ENCODE results near the gene PICK1. TPM values are rescaled to one million over a fixed set of nuclear protein-coding genes. Genes with fewer than 3 reads are reported as not detected.

The PICK1 gene
- polyA plus RNA-seq, 1 donor from 2014 or later = 101 TPM

DNA sequence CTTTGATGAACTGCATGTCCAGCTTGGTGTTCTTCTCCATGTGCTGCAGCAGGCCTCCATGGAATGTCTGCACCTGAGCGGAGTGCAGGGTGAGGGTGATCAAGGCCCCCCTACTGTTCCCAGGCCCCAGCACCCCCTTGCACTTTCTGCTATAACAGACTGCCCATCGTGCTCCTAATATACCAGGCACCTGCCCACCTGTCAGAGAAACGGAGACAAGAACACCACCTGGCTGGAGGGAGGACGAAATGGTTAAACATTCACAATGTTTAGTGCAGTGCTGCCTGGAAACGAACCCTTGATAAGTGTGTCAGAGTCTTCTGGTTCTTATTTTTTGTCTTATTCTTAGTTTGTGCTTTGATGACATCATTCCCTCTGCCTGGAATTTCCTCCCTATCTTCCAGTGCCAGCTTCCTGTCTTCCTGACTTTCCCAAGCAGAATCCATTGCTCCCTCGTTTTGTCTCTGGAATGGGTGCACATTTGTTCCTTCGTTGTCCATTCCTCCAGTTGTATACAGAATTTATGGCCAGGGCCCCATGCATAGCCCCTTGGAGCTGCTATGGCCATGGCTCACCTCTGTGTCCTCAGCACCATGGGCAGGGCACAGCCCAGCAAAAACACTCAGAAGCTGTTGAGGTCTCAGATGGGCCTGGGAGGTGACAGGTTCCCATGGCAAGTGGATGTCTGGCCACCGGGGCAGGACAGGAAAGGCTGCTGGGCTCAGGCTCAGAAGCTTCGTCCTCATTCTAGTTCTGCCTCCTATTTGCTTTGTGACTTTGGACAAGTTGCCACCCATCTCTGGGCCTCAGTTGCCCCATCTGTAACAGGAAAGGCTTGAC lies 41.4 kb downstream of the PICK1 start:
- Histone ChIP-seq H3K9me2 (ENCODE audit: insufficient read depth, low read length) (no peaks in the 10 kb centered on the region), H3F3A (ENCODE audit: insufficient read depth, low read length, poor library complexity, severe bottlenecking) (no peaks in the 10 kb centered on the region), H3K9ac (ENCODE audit: low read length) (no peak overlapping the region), H3K4me2 (ENCODE audit: low read length) (no peak overlapping the region), H2AFZ (ENCODE audit: low read depth, low read length) (no peak overlapping the region), H3K9me3 (ENCODE audit: low read length) (no peaks in the 10 kb centered on the region), H3K36me3 (ENCODE audit: insufficient read depth, low read length) (no peaks in the 10 kb centered on the region), H3K27ac (ENCODE audit: low read length) (no peak overlapping the region), H3K27me3 (ENCODE audit: insufficient read depth, low read depth, low read length) (no peaks in the 10 kb centered on the region), H3K4me3 (ENCODE audit: low read length) (no peak overlapping the region), H3K79me2 (replicated peaks; ENCODE audit: insufficient read depth, low read length) (no peaks in the 10 kb centered on the region), H4K20me1 (ENCODE audit: insufficient read depth) (no peaks in the 10 kb centered on the region)
- TF ChIP-seq RAD21 (conservative IDR thresholded peaks at IDR 0.05) (no peak), MXI1 (conservative IDR thresholded peaks at IDR 0.05; ENCODE audit: poor library complexity, severe bottlenecking) (no peak), EZH2 (IDR thresholded peaks at IDR 0.05; ENCODE audit: borderline replicate concordance, insufficient read depth, low read length, poor library complexity, severe bottlenecking) (no peak)

DNA sequence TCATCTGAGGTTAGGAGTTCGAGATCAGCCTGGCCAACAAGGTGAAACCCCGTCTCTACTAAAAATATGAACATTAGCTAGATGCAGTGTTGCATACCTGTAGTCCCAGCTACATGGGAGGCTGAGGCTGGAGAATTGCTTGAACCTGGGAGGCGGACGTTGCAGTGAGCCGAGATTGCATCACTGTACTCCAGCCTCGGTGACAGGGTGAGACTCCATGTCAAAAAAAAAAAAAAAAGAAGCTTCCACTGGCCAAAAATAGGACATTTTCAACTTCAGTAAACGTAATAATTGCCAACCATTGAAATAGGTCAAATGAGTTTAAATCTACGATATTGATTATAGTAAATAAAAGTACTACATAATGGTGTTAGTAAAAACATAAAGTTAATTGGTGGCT lies 46.4 kb downstream of the PICK1 start:
- no peaks in the 10 kb centered on the region for H3K9me3 ChIP-seq (ENCODE audit: low read length)
- H3K27ac ChIP-seq (ENCODE audit: low read length) = no peak overlapping the region
- no peaks in the 10 kb centered on the region for H3K36me3 ChIP-seq (ENCODE audit: insufficient read depth, low read length)
- H3K79me2 ChIP-seq (replicated peaks; ENCODE audit: insufficient read depth, low read length) = no peaks in the 10 kb centered on the region
- H3K9me2 ChIP-seq (ENCODE audit: insufficient read depth, low read length) = no peaks in the 10 kb centered on the region
- H2AFZ ChIP-seq (ENCODE audit: low read depth, low read length) = no peak overlapping the region
- no peak overlapping the region for H3K9ac ChIP-seq (ENCODE audit: low read length)
- H3K27me3 ChIP-seq (ENCODE audit: insufficient read depth, low read depth, low read length) = no peaks in the 10 kb centered on the region
- H3K4me2 ChIP-seq (ENCODE audit: low read length) = no peak overlapping the region
- no peaks in the 10 kb centered on the region for H3F3A ChIP-seq (ENCODE audit: insufficient read depth, low read length, poor library complexity, severe bottlenecking)
- no peak overlapping the region for H3K4me3 ChIP-seq (ENCODE audit: low read length)
- TF ChIP-seq, protein P1, sequence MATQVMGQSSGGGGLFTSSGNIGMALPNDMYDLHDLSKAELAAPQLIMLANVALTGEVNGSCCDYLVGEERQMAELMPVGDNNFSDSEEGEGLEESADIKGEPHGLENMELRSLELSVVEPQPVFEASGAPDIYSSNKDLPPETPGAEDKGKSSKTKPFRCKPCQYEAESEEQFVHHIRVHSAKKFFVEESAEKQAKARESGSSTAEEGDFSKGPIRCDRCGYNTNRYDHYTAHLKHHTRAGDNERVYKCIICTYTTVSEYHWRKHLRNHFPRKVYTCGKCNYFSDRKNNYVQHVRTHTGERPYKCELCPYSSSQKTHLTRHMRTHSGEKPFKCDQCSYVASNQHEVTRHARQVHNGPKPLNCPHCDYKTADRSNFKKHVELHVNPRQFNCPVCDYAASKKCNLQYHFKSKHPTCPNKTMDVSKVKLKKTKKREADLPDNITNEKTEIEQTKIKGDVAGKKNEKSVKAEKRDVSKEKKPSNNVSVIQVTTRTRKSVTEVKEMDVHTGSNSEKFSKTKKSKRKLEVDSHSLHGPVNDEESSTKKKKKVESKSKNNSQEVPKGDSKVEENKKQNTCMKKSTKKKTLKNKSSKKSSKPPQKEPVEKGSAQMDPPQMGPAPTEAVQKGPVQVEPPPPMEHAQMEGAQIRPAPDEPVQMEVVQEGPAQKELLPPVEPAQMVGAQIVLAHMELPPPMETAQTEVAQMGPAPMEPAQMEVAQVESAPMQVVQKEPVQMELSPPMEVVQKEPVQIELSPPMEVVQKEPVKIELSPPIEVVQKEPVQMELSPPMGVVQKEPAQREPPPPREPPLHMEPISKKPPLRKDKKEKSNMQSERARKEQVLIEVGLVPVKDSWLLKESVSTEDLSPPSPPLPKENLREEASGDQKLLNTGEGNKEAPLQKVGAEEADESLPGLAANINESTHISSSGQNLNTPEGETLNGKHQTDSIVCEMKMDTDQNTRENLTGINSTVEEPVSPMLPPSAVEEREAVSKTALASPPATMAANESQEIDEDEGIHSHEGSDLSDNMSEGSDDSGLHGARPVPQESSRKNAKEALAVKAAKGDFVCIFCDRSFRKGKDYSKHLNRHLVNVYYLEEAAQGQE (IDR thresholded peaks at IDR 0.05; ENCODE audit: borderline replicate concordance) = no peak
- TF ChIP-seq, protein P2, sequence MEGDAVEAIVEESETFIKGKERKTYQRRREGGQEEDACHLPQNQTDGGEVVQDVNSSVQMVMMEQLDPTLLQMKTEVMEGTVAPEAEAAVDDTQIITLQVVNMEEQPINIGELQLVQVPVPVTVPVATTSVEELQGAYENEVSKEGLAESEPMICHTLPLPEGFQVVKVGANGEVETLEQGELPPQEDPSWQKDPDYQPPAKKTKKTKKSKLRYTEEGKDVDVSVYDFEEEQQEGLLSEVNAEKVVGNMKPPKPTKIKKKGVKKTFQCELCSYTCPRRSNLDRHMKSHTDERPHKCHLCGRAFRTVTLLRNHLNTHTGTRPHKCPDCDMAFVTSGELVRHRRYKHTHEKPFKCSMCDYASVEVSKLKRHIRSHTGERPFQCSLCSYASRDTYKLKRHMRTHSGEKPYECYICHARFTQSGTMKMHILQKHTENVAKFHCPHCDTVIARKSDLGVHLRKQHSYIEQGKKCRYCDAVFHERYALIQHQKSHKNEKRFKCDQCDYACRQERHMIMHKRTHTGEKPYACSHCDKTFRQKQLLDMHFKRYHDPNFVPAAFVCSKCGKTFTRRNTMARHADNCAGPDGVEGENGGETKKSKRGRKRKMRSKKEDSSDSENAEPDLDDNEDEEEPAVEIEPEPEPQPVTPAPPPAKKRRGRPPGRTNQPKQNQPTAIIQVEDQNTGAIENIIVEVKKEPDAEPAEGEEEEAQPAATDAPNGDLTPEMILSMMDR (IDR thresholded peaks at IDR 0.05; ENCODE audit: poor library complexity, severe bottlenecking) = no peak
- no peaks in the 10 kb centered on the region for H4K20me1 ChIP-seq (ENCODE audit: insufficient read depth)

- Histone ChIP-seq H3K9me3 (ENCODE audit: low read length) (no peaks in the 10 kb centered on the region), H3F3A (ENCODE audit: insufficient read depth, low read length, poor library complexity, severe bottlenecking) (no peaks in the 10 kb centered on the region), H3K4me2 (ENCODE audit: low read length) (no peak overlapping the region), H3K9me2 (ENCODE audit: insufficient read depth, low read length) (no peaks in the 10 kb centered on the region), H3K27ac (ENCODE audit: low read length) (no peak overlapping the region), H3K4me3 (ENCODE audit: low read length) (no peak overlapping the region), H4K20me1 (ENCODE audit: insufficient read depth) (no peaks in the 10 kb centered on the region), H2AFZ (ENCODE audit: low read depth, low read length) (no peak overlapping the region), H3K27me3 (ENCODE audit: insufficient read depth, low read depth, low read length) (no peaks in the 10 kb centered on the region), H3K9ac (ENCODE audit: low read length) (no peak overlapping the region), H3K36me3 (ENCODE audit: insufficient read depth, low read length) (no peaks in the 10 kb centered on the region), H3K79me2 (replicated peaks; ENCODE audit: insufficient read depth, low read length) (no peaks in the 10 kb centered on the region)
- TF ChIP-seq, protein P2 (IDR thresholded peaks at IDR 0.05; ENCODE audit: poor library complexity, severe bottlenecking) = no peak
- no peak for TF ChIP-seq MXI1 (conservative IDR thresholded peaks at IDR 0.05; ENCODE audit: poor library complexity, severe bottlenecking)
- no peak for TF ChIP-seq POLR2AphosphoS5 (IDR thresholded peaks at IDR 0.05)
- TF ChIP-seq, protein P1 (IDR thresholded peaks at IDR 0.05; ENCODE audit: borderline replicate concordance) = no peak
- no peak for TF ChIP-seq EP300 (conservative IDR thresholded peaks at IDR 0.05; ENCODE audit: poor library complexity, severe bottlenecking)
- TF ChIP-seq TAF1 (IDR thresholded peaks at IDR 0.05; ENCODE audit: low read depth) = no peak
- no peak for TF ChIP-seq RAD21 (conservative IDR thresholded peaks at IDR 0.05)
- TF ChIP-seq EZH2 (IDR thresholded peaks at IDR 0.05; ENCODE audit: borderline replicate concordance, insufficient read depth, low read length, poor library complexity, severe bottlenecking) = no peak
- no peak for TF ChIP-seq SMC3 (conservative IDR thresholded peaks at IDR 0.05; ENCODE audit: poor library complexity)
Observed at GRCh38 chr22:38104084-38104483, 46.9 kb downstream of the PICK1 start.
